Nephron (organoid): Measurements from ENCODE around the gene APPL2.

Experiments
- H3K27ac Mint-ChIP-seq, 3 experiments: 2 replicates each; pipeline ENCODE4 v1.8.0; 2020; ENCODE audit warnings: mixed read lengths in 3 of 3, mild to moderate bottlenecking in 2 of 3, moderate library complexity in 1 of 3
- H3K27me3 Mint-ChIP-seq: 2 replicates; pipeline ENCODE4 v1.8.0; 2021; ENCODE audit warnings: low read depth, mild to moderate bottlenecking, moderate library complexity, mixed read lengths
- H3K36me3 Mint-ChIP-seq: 2 replicates; pipeline ENCODE4 v1.8.0; 2020; ENCODE audit warnings: low read depth, mixed read lengths
- H3K4me1 Mint-ChIP-seq: 2 replicates; pipeline ENCODE4 v1.8.0; 2020; ENCODE audit warnings: mixed read lengths
- H3K4me3 Mint-ChIP-seq, 3 experiments: 2 replicates each; pipeline ENCODE4 v1.8.0; 2020; ENCODE audit warnings: mild to moderate bottlenecking in 3 of 3, mixed read lengths in 3 of 3, moderate library complexity in 2 of 3
- H3K9me3 Mint-ChIP-seq: 2 replicates; pipeline ENCODE4 v1.8.0; 2020; ENCODE audit warnings: mixed read lengths
- CTCF ChIP-seq, 3 experiments: fragments of 200-600 bp; sonication (generic); IDR thresholded peaks; one replicate each; pipeline ENCODE4 v1.5.0; 2021; ENCODE audit warnings: antibody characterized with exemption in 3 of 3; ENCODE audit not compliant: unreplicated experiment in 3 of 3

Gene APPL2

GRCh38 chr12:105237666-105238065 is 1.7 kb upstream of the APPL2 start:
- no peaks in the 10 kb centered on the region for H3K27me3 Mint-ChIP-seq
- H3K4me1 Mint-ChIP-seq = peaks cover 26% of the 10 kb centered on the region
- H3K27ac Mint-ChIP-seq = no peak overlapping the region
- no peaks in the 10 kb centered on the region for H3K9me3 Mint-ChIP-seq
- TF ChIP-seq CTCF (IDR thresholded peaks at IDR 0.05; ENCODE audit: unreplicated experiment in 3 of 3) = no peak
- no peaks in the 10 kb centered on the region for H3K36me3 Mint-ChIP-seq
- H3K4me3 Mint-ChIP-seq = no peak overlapping the region

GRCh38 chr12:105235281-105235731 is 668 bp downstream of the APPL2 start:
- TF ChIP-seq CTCF (IDR thresholded peaks at IDR 0.05; ENCODE audit: unreplicated experiment in 3 of 3) = no peak
- Mint-ChIP-seq H3K27me3 (no peaks in the 10 kb centered on the region), H3K9me3 (no peaks in the 10 kb centered on the region), H3K27ac (peak overlapping the region; percentile 86 to 96 (median 95)), H3K4me3 (peak overlapping the region; percentile 87 to 96 (median 95)), H3K4me1 (peaks cover 26% of the 10 kb centered on the region), H3K36me3 (peaks cover 14% of the 10 kb centered on the region)

GRCh38 chr12:105234197-105234596 is 1.8 kb downstream of the APPL2 start:
- peaks cover 26% of the 10 kb centered on the region for H3K4me1 Mint-ChIP-seq
- no peak for TF ChIP-seq CTCF (IDR thresholded peaks at IDR 0.05; ENCODE audit: unreplicated experiment in 3 of 3)
- peak overlapping the region; percentile 86 to 96 (median 95) for H3K27ac Mint-ChIP-seq
- no peaks in the 10 kb centered on the region for H3K27me3 Mint-ChIP-seq
- peak overlapping the region; percentile 87 to 96 (median 95) for H3K4me3 Mint-ChIP-seq
- peaks cover 14% of the 10 kb centered on the region for H3K36me3 Mint-ChIP-seq
- H3K9me3 Mint-ChIP-seq = no peaks in the 10 kb centered on the region

- Mint-ChIP-seq H3K36me3 (peaks cover 24% of the 10 kb centered on the region), H3K4me3 (peak overlapping the region; percentile 56 to 95 (median 63)), H3K9me3 (no peaks in the 10 kb centered on the region), H3K4me1 (peaks cover 26% of the 10 kb centered on the region), H3K27ac (peak overlapping the region; percentile 20 to 43 (median 39)), H3K27me3 (no peaks in the 10 kb centered on the region)
- no peak for TF ChIP-seq CTCF (IDR thresholded peaks at IDR 0.05; ENCODE audit: unreplicated experiment in 3 of 3)
Observed at GRCh38 chr12:105233041-105233905, 2.7 kb downstream of the APPL2 start.

GRCh38 chr12:105231396-105231795 is 4.6 kb downstream of the APPL2 start:
- no peaks in the 10 kb centered on the region for H3K9me3 Mint-ChIP-seq
- H3K4me1 Mint-ChIP-seq = peaks cover 26% of the 10 kb centered on the region
- TF ChIP-seq CTCF (IDR thresholded peaks at IDR 0.05; ENCODE audit: unreplicated experiment in 3 of 3) = no peak
- H3K27me3 Mint-ChIP-seq = no peaks in the 10 kb centered on the region
- H3K27ac Mint-ChIP-seq = no peak overlapping the region
- H3K4me3 Mint-ChIP-seq = no peak overlapping the region
- H3K36me3 Mint-ChIP-seq = peaks cover 34% of the 10 kb centered on the region

GRCh38 chr12:105229371-105229770 is 6.6 kb downstream of the APPL2 start:
- H3K4me3 Mint-ChIP-seq = no peak overlapping the region
- no peaks in the 10 kb centered on the region for H3K27me3 Mint-ChIP-seq
- no peak overlapping the region for H3K27ac Mint-ChIP-seq
- peaks cover 16% of the 10 kb centered on the region for H3K4me1 Mint-ChIP-seq
- no peaks in the 10 kb centered on the region for H3K9me3 Mint-ChIP-seq
- no peak for TF ChIP-seq CTCF (IDR thresholded peaks at IDR 0.05; ENCODE audit: unreplicated experiment in 3 of 3)
- peaks cover 43% of the 10 kb centered on the region for H3K36me3 Mint-ChIP-seq
